Erythroblast (primary cell): ENCODE measurements around the gene RREB1.

Experiments used
- GATA1 ChIP-seq: IDR thresholded peaks from 2 replicates; pipeline ENCODE4 v1.6.1; 2011; ENCODE audit warnings: low read depth, mild to moderate bottlenecking, control low read depth, low read length, moderate library complexity
- POLR2A ChIP-seq: IDR thresholded peaks from 2 replicates; pipeline ENCODE4 v1.6.1; 2011; ENCODE audit warnings: mild to moderate bottlenecking, low read length

GRCh38 chr6:7249946-7250643 is 142.3 kb downstream of the RREB1 start:
- TF ChIP-seq POLR2A = no peak
- TF ChIP-seq GATA1 = no peak
